GM19240 (cell line): ENCODE results near the gene POLR2I.
"Not testable (repeated sequence)": the region's sequence is repeated elsewhere in the genome, so short reads cannot be mapped to it uniquely, and the experiment has no call there.

ENCODE experiments used
- DNase-seq: peaks from one replicate; pipeline ENCODE4 v3.0.0; 2011; ENCODE audit warnings: low spot score; ENCODE audit not compliant: insufficient read length

The POLR2I gene

DNA sequence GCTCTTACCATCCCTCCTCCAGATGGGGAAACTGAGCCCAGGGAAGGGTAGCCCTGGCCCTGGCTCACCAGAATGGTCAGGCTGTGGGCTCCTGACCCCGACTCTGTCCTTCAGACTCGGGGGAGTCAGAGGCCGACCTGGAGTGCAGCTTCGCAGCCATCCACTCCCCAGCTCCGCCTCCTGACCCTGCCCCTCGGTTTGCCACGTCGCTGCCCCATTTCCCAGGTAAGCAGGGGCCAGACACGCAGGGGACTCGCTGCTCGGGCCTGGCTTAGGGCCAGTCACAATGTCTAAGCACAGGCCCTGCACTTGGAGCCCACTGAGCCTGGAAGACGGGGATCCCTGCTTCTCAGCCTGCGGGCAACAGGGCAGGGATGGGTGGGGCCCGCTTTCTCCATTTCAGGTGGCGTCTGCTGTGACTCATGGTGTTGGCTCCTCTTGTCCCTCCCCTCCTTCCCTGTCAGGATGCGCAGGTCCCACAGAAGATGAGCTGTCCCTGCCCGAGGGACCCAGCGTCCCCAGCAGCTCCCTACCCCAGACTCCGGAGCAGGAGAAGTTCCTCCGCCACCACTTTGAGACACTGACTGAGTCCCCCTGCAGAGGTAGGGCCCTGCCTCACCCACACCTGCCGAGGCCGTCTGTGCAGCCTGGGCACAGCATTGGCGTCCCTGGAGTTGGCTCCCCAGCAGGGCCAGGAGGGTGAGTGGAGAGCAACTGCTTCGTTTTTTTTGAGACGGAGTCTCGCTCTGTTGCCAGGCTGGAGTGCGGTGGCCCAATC lies 12.9 kb downstream of the POLR2I start:
- DNase-seq: no peak

DNA sequence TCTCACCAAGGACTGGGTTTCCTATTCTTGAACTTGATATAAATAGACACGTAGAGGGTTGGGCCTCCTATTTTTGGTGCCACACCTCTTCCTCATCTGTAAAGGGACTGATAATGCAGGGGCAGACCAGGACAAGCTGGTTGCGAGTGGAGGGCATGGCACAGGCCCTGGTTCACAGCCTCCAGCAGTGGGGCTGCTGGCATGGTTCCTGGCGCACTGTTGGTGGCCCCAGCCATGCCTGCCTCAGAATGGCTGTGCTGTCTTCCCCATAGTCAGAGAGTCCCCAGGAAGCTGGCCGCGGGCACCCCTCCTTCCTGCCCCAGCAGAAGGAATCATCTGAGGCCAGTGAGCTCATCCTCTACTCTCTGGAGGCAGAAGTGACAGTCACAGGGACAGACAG lies 14.2 kb downstream of the POLR2I start:
- DNase-seq: no peak

DNA sequence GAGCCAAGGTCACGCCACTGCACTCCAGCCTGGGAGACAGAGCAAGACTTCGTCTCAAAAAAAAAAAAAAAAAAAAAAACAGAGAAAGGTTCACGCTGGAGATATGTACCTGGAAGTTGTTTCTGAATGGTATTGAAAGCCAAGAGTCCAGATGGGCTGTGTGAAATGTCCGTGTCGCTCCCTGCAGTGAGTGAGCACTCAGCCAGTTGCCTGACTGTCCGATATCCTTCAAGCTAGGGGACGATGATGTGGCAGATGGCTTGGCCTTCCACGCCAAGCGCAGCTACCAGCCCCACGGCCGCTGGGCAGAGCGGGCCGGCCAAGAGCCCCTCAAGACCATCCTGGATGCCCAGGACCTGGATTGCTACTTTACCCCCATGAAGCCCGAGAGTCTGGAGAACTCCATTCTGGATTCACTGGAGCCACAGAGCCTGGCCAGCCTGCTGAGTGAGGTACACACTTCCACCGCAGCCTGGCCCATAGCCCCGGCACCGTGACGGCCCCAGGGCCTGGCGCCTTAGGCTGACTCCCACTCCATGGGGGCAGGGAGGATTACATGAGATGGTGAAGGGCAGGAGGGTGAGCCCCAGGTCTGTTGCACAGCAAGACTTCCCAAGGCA lies 15.4 kb downstream of the POLR2I start:
- no peak for DNase-seq

DNA sequence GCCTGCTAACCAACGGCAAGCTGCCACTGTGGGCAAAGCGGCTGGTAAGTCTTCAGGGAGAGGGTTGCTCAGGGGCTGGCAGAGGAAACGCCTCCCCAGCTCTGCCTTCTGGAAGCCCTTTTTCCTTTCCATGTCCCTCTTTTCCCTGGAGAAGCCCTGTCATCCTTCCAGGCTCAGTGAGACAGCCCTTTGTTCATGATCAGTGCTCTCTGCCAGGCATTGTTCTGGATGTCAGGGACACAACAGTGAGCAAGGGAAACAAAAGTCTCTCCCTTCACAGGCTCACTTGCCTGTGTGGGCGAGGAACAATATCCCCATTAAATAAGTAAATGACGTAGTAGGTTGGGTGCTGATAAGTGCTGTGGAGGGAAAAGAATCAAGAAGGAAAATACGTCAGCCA lies 17.6 kb downstream of the POLR2I start:
- no peak for DNase-seq

DNA sequence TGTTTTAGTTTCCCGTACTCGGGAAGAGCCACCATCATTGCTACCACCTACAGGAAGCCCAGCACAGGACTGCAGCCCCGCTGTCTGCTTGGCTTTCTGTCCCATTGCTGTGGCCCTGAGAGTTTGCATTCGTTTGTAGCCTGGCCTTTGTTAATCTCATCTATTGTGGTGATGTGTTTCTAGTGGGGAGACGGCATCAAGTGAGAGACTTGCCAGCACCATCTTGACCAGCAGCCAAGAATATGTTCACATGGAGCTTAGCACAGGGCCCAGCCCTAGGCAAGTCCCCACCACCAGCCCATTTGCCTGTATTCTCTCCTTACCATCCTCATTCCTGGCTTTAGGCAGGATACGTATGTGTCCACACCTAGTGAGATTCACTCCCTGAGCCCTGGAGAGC lies 21.0 kb downstream of the POLR2I start:
- no peak for DNase-seq

DNA sequence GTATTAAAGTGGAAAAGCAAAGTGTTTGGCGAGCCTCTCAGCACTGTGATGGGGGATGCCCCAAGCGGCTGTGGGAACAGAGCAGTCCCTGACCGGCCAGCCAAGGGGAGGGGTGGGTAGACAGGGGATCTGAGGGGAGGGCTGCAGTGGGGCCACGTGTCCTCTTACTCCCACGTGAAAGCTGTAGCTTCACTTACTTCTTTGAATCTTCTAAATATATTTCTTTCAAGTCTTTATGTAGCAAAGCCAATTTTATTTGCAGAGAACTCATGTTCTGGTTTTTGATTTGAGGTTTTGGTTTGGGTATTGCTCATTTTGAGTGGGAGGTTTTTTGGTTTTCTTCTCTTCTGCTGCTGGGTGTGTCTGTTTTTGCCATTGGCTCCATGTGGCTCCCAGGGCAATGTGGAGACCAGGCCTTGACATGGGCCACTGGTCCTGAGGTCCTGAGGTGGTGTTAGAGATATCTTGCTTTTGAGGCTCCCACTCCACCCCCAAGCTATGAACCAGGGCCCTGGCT lies 21.5 kb downstream of the POLR2I start:
- DNase-seq: peak; percentile 27

DNA sequence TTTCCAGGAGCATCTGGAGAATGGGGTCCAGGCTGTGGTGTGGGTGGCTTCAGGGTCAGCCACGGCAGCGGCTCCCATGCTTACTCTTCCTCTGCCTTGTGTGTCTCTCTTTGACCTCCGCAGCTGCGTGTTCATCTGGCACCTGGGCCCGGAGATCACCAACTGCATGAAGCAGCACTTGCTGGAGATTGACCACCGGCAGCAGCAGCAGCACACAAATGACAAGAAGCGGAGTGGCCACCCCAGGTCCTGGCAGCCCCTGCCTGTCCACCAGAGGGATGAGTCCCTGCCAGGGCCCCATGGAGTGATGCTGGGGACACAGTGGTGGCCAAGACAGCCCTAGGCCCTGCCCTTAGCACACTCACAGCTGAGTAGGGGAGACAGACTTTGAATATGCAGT lies 22.1 kb downstream of the POLR2I start:
- no peak for DNase-seq

DNA sequence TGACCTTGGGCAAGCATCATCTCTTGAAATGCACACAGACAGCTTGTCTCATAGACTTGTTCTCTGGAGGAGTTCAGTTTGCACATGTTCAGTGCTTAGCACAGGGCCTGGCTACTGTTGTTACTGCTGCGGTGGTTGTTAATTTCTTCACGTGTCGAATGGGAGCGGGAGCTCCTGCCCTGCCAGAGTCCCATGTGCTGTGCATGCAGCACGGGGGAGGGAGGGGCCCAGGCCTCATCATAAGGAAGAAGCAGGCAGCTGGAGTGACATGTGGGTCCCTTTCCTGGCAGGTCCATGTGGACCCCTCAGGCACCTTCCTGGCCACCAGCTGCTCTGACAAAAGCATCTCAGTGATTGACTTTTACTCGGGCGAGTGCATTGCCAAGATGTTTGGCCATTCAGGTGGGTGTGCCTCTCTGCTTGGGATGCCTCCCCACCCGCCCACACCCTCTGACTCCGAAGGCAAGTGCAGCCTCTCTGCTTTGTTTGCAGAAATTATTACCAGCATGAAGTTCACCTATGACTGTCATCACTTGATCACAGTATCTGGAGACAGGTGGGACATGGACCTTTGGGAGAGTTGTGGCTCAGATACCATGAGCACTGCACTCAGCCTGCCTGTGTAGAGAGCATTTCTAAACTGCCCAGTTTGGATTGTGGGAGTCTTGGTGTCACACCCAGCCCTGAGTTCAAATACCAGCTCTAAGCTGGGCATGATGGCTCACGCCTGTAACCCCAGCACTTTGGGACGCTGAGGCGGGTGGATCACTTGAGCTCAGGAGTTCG lies 23.6 kb downstream of the POLR2I start:
- no peak for DNase-seq

DNA sequence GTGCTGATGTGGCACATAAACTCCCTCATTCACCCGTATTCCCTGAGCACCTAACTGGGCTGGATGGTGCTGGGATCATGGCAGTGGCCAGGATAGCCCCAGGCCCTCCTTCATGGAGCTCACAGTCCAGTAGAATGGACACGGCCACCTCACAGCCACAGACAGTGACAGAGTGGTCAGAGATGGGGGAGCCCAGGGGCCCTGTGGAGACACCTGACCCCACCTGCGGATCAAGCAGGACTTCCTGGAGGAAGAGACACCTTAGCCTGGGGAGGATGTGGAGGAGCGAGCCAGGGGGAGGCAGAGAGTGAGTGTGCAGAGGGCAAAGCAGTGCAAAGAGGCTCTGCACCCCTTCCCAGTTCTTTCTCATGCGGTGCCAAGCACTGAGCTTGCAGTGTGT lies 24.8 kb downstream of the POLR2I start:
- no peak for DNase-seq

DNA sequence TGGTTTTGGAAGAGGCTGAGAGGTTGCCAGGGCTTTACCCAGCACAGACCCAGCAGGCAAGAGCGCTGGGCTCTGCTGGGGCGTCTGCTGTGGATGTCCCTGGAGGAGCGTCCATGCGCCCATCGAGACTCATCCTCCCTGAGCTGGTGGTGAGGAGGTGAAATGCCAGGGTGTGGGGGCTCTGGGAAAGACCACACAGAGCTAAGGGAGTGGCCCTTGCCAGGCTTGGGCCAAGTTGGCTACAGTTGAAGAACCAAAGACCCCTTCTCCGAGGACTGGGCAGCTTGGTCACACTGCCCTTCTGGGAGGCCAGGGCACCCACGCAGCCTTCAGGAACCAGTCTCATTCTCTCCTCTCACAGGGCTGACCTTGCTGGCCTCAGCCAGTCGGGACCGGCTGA lies 28.3 kb downstream of the POLR2I start:
- DNase-seq: no peak

DNA sequence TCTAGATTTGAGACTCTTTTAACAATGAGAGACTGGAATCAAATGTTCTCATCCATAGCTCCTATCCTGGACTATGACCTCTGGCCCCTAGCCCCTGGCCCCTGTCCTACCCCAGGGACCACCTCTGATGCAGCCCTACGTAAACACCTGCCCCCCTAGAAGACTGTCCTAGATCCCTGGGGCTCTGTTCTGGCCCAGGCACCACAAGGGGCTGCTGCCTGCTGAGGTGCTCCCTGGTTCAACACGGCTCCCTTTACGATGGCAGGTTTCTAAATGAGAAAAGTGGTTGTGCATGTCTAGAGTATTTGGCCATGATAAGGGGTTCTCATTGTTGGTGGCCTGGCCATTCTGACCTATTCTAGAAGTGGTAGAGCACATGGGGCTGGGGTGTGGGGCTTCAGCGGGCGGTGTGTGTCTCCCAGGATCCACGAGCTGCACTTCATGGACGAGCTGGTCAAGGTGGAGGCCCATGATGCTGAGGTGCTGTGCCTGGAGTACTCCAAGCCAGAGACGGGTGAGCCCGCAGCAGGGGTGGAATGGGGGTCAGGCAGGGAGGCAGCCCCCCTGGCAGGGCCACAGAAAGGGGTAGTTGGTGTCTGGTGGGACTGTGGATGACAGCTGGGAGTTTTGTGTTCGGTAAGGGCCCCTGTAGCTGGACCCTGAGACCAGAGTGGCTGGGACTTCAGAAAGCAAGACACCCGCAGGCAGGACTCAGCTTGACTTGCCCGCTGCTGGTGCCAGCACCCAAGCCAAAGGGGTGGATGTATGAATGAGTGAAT lies 30.3 kb downstream of the POLR2I start:
- no peak for DNase-seq

DNA sequence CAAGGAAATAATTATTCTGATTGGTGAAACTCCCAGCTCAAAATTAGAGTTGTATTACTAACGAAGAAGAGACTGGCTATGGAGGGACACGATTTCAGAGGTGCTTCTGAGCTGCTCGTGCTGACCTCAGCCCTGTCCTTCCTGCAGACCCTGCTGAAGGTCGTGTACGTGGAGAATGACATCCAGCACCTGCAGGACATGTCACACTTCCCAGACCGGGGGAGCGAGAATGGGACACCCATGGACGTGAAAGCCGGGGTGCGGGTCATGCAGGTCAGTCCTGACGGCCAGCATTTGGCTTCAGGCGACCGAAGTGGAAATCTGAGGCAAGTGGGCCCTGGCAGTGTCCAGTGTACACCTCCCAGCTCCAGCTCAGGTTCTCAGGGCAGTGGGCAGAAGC lies 31.8 kb downstream of the POLR2I start:
- no peak for DNase-seq

DNA sequence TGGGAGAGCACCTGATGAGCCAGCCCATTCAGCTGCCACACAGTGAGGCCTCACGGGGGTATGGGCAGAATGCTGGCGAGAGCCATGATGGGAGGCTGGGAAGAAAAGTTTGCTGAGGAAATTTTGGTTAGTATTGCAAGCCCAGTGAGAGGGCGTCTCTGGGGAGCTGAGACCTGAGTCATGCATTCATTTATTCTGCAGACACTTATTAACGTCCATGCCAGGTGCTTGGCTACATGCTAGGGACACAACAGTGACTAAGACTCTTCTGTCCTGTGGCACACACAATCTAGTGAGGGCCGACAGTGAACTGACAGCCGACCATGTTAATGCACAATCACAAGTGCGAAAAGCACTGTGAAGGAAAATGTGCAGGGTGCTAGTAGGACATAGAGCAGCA lies 32.8 kb downstream of the POLR2I start:
- DNase-seq: no peak

DNA sequence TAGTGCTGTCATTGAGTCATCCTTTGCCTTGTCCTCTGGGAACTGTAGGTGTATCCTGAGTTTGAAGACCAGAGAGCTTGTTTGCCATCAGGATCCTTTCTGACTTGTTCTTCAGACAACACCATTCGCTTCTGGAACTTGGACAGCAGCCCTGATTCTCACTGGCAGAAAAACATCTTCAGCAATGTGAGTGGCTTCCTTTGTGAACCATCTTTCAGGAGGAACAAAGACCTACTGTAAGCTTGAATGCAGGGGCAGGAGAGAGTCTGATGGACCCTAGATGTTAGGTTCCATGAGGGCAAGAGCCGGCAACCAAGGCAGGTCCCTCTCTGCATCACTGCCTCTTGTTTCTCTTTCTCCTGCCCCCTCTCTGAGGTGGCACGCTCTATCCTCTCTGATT lies 33.3 kb downstream of the POLR2I start:
- no peak for DNase-seq

DNA sequence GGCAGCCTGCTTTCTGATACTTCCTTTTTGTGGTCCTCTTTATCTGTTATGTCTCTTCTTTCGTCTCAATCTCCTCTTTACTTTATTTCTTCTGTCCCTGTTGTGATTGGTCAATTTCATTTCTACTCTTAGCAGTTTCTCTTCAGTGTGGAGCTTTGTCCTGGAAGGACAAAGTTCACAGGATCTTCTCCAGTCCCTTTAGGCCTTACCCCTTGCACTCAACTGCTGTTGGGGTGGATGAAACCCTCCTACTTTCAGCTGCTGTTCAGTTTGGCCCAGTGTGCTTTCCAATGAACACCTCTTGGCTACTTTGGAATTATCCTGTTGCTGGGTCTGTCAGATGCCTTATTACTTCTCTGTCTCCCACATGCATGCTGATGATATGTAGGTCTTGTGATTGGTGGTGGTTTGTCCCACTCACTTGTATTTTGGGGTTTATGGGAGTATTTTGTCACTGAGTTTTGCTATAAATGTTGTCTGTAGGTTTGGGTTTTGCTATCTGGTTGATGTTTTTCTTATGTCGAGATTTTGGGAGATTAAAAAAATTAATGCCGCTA lies 35.2 kb downstream of the POLR2I start:
- no peak for DNase-seq

DNA sequence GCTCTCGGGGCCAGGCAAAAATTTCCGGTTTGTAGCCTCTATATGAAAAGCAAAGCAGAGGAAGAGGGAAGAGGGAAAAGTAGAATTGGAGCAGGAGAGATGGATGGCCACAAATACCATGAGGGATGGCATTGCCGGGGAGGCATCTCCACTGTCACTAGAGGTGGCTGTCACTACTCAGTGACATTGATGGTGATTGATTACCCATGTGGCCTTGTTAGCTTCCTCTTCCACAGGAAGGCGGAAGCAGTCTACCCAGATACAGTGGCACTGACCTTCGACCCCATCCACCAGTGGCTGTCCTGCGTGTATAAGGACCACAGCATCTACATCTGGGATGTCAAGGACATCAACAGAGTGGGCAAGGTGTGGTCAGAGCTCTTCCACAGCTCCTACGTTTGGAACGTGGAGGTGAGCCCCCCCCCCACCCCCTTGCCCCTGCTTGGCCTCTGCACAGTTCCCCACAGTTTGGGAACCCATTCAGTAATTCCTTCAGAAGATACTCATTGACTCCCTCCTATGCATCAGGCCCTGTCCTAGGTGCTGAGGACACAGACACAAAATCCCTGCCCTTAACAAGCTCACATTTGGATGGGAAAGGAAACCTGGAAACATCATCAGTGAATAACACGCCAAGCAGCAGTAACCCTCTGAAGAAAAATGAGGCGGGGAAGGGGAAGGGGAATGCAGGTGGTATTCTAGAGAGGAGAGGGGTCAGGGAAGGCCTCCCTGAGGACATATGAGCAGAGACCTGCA lies 41.4 kb downstream of the POLR2I start:
- no peak for DNase-seq

DNA sequence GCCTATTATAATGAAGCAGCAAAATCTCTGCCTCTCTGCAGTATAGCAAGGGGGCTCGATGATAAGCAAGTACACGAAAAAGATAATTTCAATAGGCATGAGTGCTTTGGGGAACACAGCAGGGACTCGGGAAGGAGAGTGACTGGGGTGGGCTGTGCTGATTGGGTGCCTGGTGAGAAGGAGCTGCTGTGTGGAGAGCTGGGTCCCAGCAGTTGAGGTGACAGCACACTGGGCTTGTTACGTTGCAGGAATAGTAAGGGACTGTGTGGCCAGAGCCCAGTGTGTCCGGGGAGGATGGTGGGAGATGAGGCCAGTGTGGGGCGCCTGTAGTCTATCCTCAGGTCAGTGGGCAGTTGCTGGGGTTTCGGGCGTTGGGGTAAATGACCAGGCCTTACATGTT lies 42.6 kb downstream of the POLR2I start:
- no peak for DNase-seq

DNA sequence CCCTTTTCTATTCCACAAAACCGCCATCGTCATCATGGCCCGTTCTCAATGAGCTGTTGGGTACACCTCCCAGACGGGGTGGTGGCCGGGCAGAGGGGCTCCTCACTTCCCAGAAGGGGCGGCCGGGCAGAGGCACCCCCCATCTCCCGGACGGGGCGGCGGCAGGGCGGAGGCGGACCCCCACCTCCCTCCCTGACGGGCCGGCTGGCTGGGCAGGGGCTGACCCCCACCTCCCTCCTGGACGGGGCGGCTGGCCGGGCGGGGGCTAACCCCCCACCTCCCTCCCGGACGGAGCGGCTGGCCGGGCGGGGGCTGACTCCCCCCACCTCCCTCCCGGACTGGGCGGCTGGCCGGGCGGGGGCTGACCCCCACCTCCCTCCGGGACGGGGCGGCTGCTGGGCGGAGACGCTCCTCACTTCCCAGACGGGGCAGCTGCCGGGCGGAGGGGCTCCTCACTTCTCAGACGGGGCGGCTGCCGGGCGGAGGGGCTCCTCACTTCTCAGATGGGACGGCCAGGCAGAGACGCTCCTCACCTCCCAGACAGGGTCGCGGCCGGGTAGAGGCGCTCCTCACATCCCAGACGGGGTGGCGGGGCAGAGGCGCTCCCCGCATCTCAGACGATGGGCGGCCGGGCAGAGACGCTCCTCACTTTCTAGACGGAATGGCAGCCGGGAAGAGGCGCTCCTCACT lies 45.7 kb downstream of the POLR2I start:
- DNase-seq: not testable (repeated sequence)

DNA sequence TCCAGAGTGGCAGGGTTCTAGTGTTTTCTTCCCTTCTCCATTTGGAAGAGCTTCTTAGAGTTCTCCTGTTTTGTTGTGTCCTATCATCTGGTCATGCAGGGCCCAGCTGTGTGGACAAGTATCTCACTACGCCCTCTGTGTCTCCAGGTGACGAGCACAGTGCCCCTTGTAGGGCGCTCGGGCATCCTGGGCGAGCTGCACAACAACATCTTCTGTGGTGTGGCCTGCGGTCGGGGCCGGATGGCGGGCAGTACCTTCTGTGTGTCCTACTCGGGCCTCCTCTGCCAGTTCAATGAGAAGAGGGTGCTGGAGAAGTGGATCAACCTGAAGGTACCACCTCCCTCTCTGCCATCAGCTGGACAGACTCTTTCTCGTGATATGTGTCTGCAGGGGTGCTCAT lies 47.0 kb downstream of the POLR2I start:
- DNase-seq: no peak

DNA sequence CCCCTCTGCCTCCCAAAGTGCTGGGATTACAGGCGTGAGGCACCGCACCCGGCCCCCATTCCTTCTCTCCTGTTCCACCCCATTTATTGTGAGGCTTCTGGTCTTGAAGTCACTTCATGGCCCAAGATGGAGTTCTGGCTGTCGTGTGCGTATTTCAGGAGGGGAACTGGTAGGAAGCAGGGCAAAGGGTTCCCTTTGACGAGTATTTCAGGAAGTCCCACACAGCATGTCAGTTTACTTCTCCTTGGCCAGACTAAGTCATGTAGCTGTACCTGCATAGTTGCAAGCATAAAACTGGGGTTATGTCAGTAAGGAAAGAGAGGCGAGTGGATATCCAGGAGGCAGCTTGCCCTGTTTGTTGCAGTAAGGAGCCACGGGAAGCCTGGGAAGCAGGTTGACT lies 49.8 kb downstream of the POLR2I start:
- no peak for DNase-seq
